OCI-LY1 (cell line): Measurements from ENCODE around the gene RPL23.

Experiments used
- CTCF ChIP-seq: fragments of 200-600 bp; sonication (generic), shearing (Covaris generic); IDR thresholded peaks from 2 replicates; pipeline ENCODE4 v1.5.1; 2017; ENCODE audit warnings: mild to moderate bottlenecking, antibody characterized with exemption, low read length, moderate library complexity, mixed read lengths
- EZH2 ChIP-seq: fragments of 200-600 bp; sonication (generic), shearing (Covaris generic); IDR thresholded peaks from 2 replicates; pipeline ENCODE4 v1.8.0; 2017; ENCODE audit warnings: borderline replicate concordance, mixed run types, mild to moderate bottlenecking, antibody characterized with exemption, low read length, moderate library complexity, mixed read lengths

GRCh38 chr17:38850374-38850773 is 3.1 kb downstream of the RPL23 start:
- TF ChIP-seq CTCF (no peak), EZH2 (no peak)
